Lung (tissue), 12 donors: ENCODE measurements around the gene RSPO3. TPM values are rescaled to one million over a fixed set of nuclear protein-coding genes. Genes with fewer than 3 reads are reported as not detected.

Experiments used
- ATAC-seq: fragments of 200-7000 bp; cut with Tn5 transposase; one replicate; pipeline ENCODE4 v1.9.1; 2020; ENCODE audit warnings: moderate number of reproducible peaks; ENCODE audit not compliant: insufficient read depth, low FRiP score
- DNase-seq, 3 donors: peaks; one replicate each; pipeline ENCODE4 v3.0.0-alpha.2; 2013 to 2017
- H3K27ac ChIP-seq, 2 donors: one replicate each; pipeline ENCODE4 v1.5.1; 2013; ENCODE audit warnings: mild to moderate bottlenecking in 2 of 2, moderate library complexity in 2 of 2, control low read depth in 1 of 2, inconsistent platforms in 1 of 2, low read depth in 1 of 2, low read length in 1 of 2
- H3K27me3 ChIP-seq, 3 donors: one replicate each; pipeline ENCODE4 v1.5.1; 2013; ENCODE audit warnings: low read length in 2 of 3; ENCODE audit not compliant: control insufficient read depth in 3 of 3, insufficient read depth in 3 of 3
- H3K36me3 ChIP-seq, 4 donors: one replicate each; pipeline ENCODE4 v1.5.1; 2013; ENCODE audit warnings: low read length in 4 of 4, mild to moderate bottlenecking in 1 of 4, moderate library complexity in 1 of 4; ENCODE audit not compliant: control insufficient read depth in 4 of 4, insufficient read depth in 4 of 4
- H3K4me1 ChIP-seq, 5 donors: one replicate each; pipeline ENCODE4 v1.5.1; 2013; ENCODE audit warnings: low read length in 5 of 5, mild to moderate bottlenecking in 2 of 5, moderate library complexity in 1 of 5; ENCODE audit not compliant: control insufficient read depth in 5 of 5, insufficient read depth in 5 of 5
- H3K4me3 ChIP-seq: one replicate; pipeline ENCODE4 v1.5.1; 2013; ENCODE audit warnings: mild to moderate bottlenecking, control low read depth, moderate library complexity
- H3K9ac ChIP-seq, 2 donors: one replicate each; pipeline ENCODE4 v1.5.1; 2013; ENCODE audit warnings: low read length in 2 of 2, control low read depth in 1 of 2; ENCODE audit not compliant: insufficient read depth in 1 of 2
- H3K9me3 ChIP-seq, 4 donors: one replicate each; pipeline ENCODE4 v1.5.1; 2013; ENCODE audit warnings: low read length in 3 of 4, mild to moderate bottlenecking in 1 of 4, moderate library complexity in 1 of 4; ENCODE audit not compliant: control insufficient read depth in 4 of 4, insufficient read depth in 3 of 4
- WGBS, 2 donors: extraction: QIAGEN DNeasy Blood & Tissue Kit; methylation state at CpG; one replicate each; pipeline ENCODE4 v1.1.7; 2013; 5-methylcytosine and 5-hydroxymethylcytosine counted together
- polyA plus RNA-seq, 2 donors: library from polyadenylated mRNA; stranded (reverse); fragments of 200-250 nt; gene quantifications; one replicate each; pipeline ENCODE4 v1.2.1, GENCODE V29; 2013
- total RNA-seq, 2 donors: library from RNA; depleted of rRNA in 1 of 2; stranded (reverse); fragments of >200 nt in 1 of 2; gene quantifications; one replicate each; pipeline ENCODE4 v1.2.1, GENCODE V29; 2014 to 2021
- TF ChIP-seq, protein P1 (sequence below): IDR thresholded peaks from 2 replicates; pipeline ENCODE4 v1.5.1; 2012; ENCODE audit warnings: mild to moderate bottlenecking; ENCODE audit errors: control extremely low read depth, extremely low read depth
- donor health status: control.
- donor health status: control.
- donor health status: Bipolar disorder and iron deficiency.
- donor health status: healthy.
- donor health status: DM: yes; HTN: yes; CAD: no.

Gene RSPO3
- total and polyA plus RNA-seq, 4 donors = 0.88 to 5.9 (median 4.6) TPM

DNA sequence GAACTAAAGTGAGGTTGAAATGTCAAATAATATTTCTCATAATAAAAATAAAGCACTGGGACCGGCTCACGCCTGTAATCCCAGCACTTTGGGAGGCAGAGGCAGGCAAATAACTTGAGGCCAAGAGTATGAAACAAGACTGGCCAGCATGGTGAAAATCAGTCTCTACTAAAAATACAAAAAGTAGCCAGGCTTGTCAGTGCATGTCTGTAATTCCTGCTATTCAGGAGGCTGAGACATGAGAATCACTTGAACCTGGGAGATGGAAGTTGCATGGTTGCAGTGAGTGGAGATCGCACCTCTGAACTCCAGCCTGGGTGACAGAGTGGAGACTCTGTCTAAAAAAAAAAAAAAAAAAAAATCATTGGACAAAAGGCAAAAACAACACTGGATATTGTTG, 38.4 kb upstream of the RSPO3 start:
- no peak overlapping the region for H3K27ac ChIP-seq
- DNase-seq (no peak), ATAC-seq (no peak)
- H3K9me3 ChIP-seq = no peaks in the 10 kb centered on the region
- H3K36me3 ChIP-seq = no peaks in the 10 kb centered on the region
- no peak overlapping the region for H3K9ac ChIP-seq
- H3K27me3 ChIP-seq = no peaks in the 10 kb centered on the region
- H3K4me1 ChIP-seq = peaks cover 0 to 15% (median 0%) of the 10 kb centered on the region in 5 donors
- WGBS, 2 donors = 87 to 92% methylated on average over 3 of the region's 3 CpGs
- H3K4me3 ChIP-seq = no peak overlapping the region
- TF ChIP-seq, protein P1, sequence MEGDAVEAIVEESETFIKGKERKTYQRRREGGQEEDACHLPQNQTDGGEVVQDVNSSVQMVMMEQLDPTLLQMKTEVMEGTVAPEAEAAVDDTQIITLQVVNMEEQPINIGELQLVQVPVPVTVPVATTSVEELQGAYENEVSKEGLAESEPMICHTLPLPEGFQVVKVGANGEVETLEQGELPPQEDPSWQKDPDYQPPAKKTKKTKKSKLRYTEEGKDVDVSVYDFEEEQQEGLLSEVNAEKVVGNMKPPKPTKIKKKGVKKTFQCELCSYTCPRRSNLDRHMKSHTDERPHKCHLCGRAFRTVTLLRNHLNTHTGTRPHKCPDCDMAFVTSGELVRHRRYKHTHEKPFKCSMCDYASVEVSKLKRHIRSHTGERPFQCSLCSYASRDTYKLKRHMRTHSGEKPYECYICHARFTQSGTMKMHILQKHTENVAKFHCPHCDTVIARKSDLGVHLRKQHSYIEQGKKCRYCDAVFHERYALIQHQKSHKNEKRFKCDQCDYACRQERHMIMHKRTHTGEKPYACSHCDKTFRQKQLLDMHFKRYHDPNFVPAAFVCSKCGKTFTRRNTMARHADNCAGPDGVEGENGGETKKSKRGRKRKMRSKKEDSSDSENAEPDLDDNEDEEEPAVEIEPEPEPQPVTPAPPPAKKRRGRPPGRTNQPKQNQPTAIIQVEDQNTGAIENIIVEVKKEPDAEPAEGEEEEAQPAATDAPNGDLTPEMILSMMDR = no peak

DNA sequence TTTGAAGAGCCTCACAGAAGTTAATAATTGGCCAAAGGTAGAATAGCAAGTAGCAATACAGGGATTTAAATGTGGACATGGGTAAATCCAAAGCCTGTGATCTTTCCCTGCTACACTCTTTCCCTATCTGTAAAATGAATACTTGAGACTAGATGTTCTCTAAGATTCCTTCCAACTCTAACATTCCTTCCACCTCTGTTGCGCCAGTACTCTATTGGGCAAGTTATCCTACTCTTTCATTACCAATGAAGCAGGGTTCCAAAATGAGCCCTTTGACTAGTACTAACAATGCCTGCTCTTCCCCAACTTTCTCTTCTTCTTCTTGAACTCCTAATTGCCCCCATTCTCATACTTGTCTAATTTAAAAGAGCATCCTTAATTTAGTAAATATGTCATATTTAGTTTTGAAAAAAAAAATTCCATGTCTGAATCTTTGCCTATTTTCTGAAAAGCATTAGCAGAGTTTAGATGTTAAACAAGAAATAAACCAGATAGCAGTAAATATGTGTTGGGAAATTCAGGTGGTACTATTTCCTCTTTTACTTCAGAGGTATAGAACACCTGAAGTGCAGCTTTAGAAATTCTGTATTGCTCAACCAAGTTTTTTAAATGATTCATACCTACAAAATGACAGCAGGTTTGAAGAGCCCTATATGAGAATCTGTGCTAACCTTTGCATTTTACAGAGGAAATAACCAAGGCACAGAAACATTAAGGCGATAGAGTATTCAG, 35.1 kb upstream of the RSPO3 start:
- H3K27ac ChIP-seq = no peak overlapping the region
- no peaks in the 10 kb centered on the region for H3K36me3 ChIP-seq
- TF ChIP-seq, protein P1 = no peak
- H3K4me1 ChIP-seq = peaks cover 0 to 29% (median 0%) of the 10 kb centered on the region in 5 donors
- WGBS, 2 donors = 86 to 98% methylated on average over 2 of the region's 2 CpGs
- no peaks in the 10 kb centered on the region for H3K9me3 ChIP-seq
- ATAC-seq (no peak), DNase-seq (peak in 1 of 3 donors; percentile 25)
- H3K4me3 ChIP-seq = no peak overlapping the region
- no peaks in the 10 kb centered on the region for H3K27me3 ChIP-seq
- H3K9ac ChIP-seq = no peak overlapping the region

DNA sequence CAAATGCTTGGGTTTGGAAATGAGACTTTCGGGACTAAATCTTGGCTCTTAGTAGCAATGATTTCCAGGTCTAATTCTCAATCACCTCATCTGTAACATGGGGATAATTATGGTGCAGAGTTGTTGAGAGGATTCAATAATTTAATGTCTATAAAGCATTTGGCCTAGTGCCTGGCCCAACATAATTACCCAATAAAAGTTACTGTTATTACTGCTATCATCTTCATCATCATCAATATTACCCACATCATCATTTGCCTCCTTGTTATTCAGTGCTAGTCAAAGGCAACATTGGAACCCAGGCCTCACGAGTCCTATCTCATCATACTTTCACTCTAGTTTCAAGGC, 34.5 kb upstream of the RSPO3 start:
- TF ChIP-seq, protein P1 = no peak
- Histone ChIP-seq H3K27ac (no peak overlapping the region), H3K9ac (no peak overlapping the region), H3K27me3 (no peaks in the 10 kb centered on the region), H3K9me3 (no peaks in the 10 kb centered on the region), H3K4me3 (no peak overlapping the region), H3K36me3 (no peaks in the 10 kb centered on the region), H3K4me1 (peaks cover 0 to 29% (median 0%) of the 10 kb centered on the region in 5 donors)
- DNase-seq (peak in 2 of 3 donors; percentile 34 to 67), ATAC-seq (no peak)
- WGBS, 2 donors = 87% methylated on average over 2 of the region's 2 CpGs
